Left colon (tissue), 2 donors: ENCODE data around the gene PRLR. TPM values are rescaled to one million over a fixed set of nuclear protein-coding genes. Genes with fewer than 3 reads are reported as not detected.

ENCODE experiments used
- total RNA-seq, 2 donors: library from RNA; stranded (reverse); fragmentation: NEBNext Ultra II Directional; extraction: Animal tissue kit (Norgen Biotek cat#: 25700); gene quantifications; one replicate each; pipeline ENCODE4 v1.2.1, GENCODE V29; 2021
- donor health status: DM: no; HTN: no; CAD: no.
- donor health status: DM: yes; HTN: yes; CAD: no.

PRLR gene
- total RNA-seq, 2 donors from 2014 or later: 28.6 to 41.9 TPM

Other genes with a start within 250 kb of the PRLR start
- not detected for gene AGXT2, start 182.5 kb downstream of the PRLR start, total RNA-seq